ENCODE results near the gene CNTNAP2. TPM values are rescaled to one million over a fixed set of nuclear protein-coding genes. Genes with fewer than 3 reads are reported as not detected.
"Not testable (repeated sequence)": the region's sequence is repeated elsewhere in the genome, so short reads cannot be mapped to it uniquely, and the experiment has no call there.

The CNTNAP2 gene
- total RNA-seq, 1 donor from 2014 or later = 1.9 TPM

- DNase-seq = no peak
These were observed 2202.8 kb downstream of the CNTNAP2 start for GRCh38 chr7:148319316-148319808.

- no peak for DNase-seq
These were observed 2208.6 kb downstream of the CNTNAP2 start for GRCh38 chr7:148325208-148325607.

DNA sequence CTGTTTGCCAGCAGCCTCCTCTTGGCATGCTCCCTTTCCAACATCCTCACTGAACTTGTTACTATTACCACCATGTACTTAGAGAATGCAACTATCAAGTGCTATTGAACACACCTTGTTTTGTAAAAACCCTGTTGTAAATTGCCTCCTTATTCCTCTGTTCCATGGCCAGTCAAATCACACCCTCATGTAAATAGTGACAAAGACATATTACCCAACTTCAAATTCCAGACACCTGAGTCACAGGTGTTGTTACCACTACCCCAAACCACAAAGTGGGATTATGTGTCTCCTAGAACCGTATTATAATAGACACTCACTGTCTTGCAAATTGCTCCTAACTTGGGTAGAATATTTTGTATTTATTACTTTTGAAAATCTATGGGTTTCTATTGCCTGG is 2210.8 kb downstream of the CNTNAP2 start:
- no peak for DNase-seq

DNA sequence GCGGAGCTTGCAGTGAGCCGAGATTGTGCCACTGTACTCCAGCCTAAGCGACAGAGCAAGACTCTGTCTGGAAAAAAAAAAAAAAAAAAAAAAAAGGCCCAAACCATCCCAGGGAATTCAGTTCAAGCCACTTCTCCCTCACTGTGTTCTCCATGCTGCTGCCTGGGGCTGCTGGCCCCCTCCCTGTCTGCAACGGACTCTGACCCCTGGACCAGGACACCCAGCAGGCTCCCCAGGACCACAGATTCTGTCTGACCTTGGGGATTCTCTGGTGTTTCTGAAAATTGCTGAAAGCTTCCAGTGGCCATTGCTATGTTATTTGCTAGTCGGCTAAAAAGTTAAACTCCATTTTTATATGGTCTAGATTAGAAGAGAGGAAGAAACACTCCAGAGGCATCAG is 2212.3 kb downstream of the CNTNAP2 start:
- no peak for DNase-seq

- DNase-seq = no peak
These were observed 2213.7 kb downstream of the CNTNAP2 start for GRCh38 chr7:148330124-148330818.

DNA sequence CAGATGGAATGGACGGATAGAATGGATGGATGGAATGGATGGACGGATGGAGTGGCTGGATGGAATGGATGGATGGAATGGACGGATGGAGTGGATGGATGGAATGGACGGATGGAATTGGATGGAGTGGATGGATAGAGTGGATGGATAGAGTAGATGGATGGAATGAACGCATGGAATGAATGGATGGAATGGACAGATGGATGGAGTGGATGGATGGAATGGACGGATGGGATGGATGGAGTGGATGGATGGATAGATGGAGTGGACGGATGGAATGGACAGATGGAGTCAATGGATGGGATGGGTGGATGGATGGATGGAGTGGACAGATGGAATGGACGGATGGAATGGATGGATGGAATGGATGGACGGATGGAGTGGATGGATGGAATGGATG is 2214.2 kb downstream of the CNTNAP2 start:
- no peak for DNase-seq

GRCh38 chr7:148331456-148331855 is 2214.9 kb downstream of the CNTNAP2 start:
- not testable (repeated sequence) for DNase-seq

DNA sequence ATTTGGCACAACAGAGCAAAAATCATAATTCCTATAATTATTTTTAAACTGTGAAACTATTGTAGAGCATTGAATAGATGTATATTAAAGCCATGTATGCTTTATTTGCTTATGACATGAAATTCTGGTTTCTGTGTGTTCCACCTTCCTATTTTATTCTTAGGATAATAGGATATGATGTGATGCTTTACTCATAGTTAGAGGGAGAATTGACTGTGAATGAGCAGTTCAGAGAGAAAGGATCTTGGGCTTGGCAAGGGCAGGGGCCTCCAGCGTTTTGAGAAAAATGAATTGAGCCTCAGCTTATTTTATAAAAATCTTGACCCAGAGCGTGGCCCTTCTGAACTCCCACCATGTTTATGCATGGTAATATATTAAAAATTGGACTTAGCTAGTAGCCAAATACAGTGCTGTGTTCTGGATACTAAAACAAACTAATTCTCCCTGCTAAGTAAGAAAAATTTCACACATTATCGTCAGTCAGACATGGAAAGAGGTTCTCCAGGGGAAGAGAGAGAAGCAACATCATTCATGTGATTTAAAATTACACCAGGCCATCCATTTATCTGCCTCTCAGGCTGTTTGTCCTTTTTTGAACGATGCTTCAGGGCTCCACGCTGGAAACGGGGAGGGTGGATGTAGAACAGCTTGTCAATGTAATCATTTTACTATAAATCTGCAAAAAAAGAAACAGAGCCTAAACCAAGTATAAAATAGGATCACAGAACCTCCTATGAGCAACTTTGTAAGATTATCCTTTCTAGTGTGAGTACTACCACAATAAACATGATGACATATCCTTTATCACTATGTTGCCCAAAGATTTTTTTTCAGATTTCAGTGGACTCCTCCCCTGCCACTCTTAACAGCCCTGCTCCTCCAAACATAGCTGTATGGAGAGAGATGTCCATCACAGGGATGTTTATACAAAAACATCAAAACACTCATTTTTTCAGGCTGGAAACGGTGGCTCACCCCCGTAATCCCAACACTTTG is 2215.9 kb downstream of the CNTNAP2 start:
- no peak for DNase-seq

DNA sequence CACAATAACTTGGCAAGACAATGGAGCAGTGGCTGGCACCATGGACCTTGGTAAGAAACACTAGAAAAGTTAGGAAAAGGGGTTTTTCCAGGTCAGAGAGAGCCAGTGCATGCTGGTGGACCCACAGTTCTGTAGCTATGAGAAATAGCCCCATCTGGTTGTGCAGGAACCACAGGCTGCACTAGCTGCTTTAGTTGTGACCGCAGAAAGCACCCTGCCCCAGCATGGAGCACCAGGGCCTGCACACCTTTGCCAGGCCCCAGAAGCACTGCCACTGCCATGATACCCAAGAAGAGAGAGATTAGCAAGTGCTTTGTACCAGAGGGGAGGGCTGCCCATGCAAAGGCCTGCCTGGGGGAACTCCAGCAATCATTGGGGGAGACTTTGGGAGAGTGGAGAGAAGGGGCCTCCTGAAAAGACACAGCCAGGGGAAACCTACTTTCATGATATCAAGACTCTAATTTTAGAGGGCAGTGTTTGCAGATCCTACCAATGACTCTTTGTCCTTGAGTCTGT is 2217.9 kb downstream of the CNTNAP2 start:
- DNase-seq = no peak

DNA sequence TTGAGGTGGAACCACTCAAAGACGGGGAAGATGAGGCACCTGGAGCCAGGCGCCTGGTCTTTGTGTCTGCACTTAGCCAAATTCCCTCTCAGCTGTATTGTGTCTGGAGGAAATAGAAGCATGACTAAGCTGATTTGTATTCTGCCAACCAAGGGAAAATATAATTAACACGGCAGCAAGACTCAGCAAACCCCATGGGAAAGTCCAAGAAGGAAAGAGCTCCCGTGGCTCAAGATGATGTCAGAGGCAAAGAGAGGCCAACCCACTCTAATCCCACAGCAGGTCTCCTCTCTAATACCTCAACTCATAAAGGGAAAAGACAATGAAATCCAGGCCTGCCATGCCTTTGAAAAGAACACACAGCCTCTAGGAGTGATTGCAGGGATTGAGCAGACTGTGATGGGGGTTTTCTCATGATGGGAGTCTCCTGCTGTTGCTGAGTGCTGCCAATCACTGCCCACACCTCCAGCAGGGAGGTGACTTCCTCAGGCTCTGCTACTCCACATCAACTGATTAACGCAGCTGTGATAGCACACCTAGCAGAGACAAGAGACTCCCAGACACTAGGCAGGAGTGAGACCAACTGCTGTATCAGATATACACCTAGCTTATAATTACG is 2218.5 kb downstream of the CNTNAP2 start:
- no peak for DNase-seq

DNA sequence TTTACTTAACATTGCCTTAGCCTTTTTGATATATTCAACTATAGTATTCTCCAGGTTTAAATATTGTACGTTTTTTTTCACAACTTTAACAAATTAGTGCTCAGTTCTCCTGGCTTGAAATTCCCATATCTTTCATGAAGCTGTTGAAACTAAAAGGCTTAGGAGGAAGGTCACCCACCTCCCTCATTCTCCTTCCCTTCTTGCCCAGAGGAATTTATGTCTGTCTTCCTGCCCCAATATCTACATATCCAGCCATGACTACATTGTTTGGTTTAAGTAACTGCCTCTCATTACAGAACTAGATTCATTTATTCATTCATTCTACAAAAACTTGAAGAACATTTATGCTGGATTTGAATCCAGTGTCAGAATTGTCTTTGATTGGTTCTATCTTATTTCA is 2219.2 kb downstream of the CNTNAP2 start:
- no peak for DNase-seq

- DNase-seq = no peak
These were observed 2219.8 kb downstream of the CNTNAP2 start for GRCh38 chr7:148336411-148336810.

GRCh38 chr7:148337246-148337965 is 2220.8 kb downstream of the CNTNAP2 start:
- no peak for DNase-seq

- no peak for DNase-seq
These were observed 2221.6 kb downstream of the CNTNAP2 start for GRCh38 chr7:148337995-148338747.

DNA sequence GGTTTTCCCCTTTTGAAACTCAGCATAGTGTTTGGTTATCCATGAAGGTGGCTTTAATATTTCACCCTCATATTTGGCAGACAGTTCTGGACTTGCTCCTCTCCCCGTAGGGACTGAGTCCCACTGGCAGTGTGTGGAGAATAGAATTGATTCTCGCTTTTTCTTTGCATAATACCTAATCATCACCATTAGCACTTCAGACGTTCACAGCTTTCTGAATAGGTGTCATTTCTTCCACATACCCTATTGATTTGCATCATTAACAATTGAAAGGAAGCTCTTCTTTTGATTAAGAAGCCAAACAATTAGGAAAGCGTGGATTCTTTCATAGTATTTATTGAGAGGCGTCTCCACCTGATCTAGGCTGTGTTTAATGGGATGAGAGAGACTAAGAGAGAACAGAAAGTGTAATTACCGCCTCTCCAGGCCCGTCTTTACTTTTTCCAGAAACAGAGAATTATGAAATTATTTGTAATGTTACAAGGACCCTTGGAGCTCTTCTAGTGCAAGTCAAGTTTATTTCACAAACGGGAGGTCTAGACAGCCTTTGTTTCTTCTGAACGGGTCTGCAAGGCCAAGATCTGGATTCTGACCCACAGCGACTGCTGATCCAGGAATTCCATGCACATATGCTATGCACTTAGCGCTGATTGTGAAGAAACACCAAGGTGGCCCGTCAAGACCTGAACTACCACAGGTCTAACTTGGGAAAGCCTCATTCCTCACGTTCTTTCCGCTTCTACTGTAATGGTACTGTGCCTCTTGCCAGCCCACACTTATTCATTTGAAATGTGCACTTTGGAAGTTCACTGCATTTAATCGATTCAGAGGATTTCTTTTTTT is 2224.1 kb downstream of the CNTNAP2 start:
- DNase-seq = no peak

GRCh38 chr7:148344406-148344805 is 2227.8 kb downstream of the CNTNAP2 start:
- DNase-seq = no peak

- no peak for DNase-seq
These were observed 2231.4 kb downstream of the CNTNAP2 start for GRCh38 chr7:148347981-148348380.

DNA sequence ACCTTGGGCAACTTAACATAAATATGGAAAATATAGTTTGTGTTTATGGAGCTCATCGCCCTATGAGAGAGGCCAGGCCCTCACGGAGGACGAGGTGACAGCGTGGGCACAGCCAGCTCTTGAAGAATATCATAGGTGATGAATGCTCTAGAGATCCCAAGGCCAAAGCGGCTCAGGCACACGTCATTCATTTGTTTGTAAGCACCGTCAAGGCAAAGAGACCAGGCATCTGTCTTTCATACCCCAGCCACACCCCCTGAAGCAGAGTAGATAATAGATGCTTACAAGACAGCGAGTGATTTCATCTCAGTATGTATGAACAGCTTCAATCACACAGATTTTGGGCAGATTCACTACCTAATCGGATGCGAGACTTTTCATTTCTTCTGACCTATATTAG is 2231.9 kb downstream of the CNTNAP2 start:
- DNase-seq = no peak

DNA sequence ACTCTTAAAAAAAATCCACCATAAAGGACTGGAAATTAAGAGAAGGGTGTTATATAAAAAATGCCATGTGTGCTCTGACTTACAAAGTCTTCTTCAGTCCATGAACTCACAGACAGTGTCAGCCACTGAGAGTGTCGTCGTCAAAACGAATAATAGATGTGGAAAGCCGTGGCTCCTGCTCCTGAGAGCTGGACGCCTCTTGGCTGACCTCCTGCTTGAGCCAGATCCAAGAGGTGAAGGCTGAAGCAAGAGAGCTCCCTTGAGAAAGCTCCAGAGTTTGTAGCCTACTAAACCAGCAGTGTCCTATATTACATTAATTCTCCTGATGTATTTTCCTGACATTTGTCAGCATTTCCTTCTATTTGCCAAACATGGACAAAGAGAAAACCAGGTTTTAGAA is 2239.7 kb downstream of the CNTNAP2 start:
- DNase-seq = peak; percentile 51

DNA sequence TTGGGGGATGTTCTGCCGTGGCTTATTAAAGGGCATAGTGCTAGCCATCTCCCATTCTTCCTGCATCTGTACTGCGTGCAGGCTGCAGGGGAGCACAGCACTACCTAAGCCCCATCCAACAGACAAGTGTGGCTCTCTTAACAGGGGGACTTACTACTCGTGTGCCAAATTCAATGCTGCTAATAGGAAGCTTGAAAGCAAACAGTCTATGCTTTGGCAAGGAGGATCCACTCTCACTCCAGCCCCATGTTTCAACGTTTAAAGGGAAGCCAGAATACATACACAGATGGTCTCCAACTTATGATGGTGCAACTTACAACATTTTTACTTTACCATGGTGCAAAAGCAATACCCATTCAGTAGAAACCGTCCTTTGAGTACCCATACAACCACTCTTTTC is 2245.9 kb downstream of the CNTNAP2 start:
- DNase-seq = no peak

All from skin of body (tissue), 2 donors.